T follicular helper cell (primary cell): ENCODE measurements around the gene ZNF599.
A peak's percentile ranks its signal among the peaks of the same experiment; 100 is the strongest.
"Not testable (repeated sequence)": the region's sequence is repeated elsewhere in the genome, so short reads cannot be mapped to it uniquely, and the experiment has no call there.

ENCODE experiments used
- DNase-seq: peaks from one replicate; pipeline ENCODE4 v3.0.0-alpha.2; 2020; ENCODE audit warnings: low read depth
- total RNA-seq, 2 experiments: gene quantifications; one replicate each; lab custom pipeline; 2026; lab: John Stamatoyannopoulos, UW

The ZNF599 gene
- total RNA-seq, result 1.6 to 4.2 reads per million in 2 experiments

DNA sequence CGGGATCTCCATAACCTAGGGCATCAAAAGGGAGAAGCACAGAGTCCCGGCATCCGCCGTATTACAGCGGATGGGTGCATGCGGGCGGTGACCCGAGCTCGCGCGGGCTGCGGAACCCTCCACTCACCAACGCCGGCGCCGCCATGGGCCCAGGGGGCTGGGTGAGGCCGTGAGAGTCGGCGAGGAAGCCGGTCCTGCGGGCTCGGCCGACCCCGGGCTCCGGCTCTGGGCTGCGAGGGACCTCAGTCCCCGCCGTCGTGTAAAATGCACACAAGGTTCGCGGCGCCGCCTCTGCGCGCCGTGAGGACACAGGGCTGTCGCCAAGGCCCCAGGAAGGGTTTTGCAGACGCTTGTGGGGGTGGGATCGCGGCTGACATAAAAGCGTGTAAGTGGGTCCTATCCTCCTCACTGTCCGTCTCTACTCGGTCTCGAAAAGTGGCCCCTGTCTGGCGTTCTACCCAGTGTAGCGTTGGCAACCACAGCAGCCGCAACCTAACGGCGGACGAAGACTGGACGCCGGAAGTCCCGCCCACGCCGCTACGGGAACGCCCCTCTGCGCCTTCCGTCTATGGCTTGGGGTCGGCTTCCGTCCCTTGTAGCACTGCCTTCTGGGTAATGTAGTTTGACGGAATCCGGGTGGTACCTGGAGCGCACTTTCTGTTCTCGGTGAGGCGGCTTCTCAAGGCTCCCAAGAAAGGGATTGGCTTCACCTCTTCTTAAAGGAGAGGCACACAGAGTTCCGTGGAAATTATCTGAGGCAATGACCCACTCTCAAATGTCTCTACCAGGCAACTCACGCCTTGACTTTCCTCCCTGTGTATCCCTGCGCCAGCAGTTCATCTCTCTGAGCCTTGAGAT is at the start of gene ZNF599:
TSS of gene ZNF599 (minus strand) at position 519 of the 858 bp plus-strand sequence. CDS start at position 145, 374 bp downstream.
- DNase-seq, result peak; percentile 79

GRCh38 chr19:34818270-34818669 is 45.3 kb upstream of the ZNF599 start:
- no peak for DNase-seq

DNA sequence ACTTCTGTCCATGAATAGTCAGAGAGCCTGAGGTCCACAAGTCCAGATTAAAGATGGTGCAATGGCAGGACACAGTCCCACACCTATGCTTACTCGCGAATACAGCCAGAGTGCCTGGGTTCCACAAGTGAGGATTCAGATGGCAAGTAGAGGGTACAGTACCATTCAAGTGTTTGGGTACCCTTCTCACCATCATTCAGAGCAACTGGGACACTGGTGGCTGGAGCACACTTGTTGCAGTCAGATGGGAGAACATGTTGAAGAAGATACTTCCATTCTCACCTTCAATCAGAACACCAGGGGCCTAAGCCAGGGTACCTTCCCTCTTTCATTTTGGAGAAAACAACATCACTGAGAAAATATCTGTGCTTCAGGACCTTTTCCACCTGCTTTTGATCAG is 43.7 kb upstream of the ZNF599 start:
- no peak for DNase-seq

DNA sequence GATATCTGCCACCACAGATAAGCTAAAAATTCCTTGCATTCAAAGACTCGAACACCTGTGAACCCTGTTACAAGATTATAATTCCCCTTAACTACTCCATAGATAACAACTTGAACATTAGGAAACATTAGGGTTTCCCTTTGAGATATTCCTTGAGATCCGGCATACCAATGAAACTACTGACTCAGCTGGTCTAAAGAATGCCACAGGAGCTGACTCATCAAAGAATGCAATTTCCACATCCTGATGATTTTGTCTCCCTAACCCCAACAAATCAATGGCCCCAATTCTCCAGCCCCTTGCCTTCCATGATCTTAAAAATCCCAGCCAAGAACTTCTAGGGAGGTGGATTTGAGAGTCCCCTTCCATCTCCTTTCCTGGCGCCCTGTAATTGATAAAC is 35.6 kb upstream of the ZNF599 start:
- no peak for DNase-seq

GRCh38 chr19:34806976-34807860 is 34.2 kb upstream of the ZNF599 start:
- no peak for DNase-seq

DNA sequence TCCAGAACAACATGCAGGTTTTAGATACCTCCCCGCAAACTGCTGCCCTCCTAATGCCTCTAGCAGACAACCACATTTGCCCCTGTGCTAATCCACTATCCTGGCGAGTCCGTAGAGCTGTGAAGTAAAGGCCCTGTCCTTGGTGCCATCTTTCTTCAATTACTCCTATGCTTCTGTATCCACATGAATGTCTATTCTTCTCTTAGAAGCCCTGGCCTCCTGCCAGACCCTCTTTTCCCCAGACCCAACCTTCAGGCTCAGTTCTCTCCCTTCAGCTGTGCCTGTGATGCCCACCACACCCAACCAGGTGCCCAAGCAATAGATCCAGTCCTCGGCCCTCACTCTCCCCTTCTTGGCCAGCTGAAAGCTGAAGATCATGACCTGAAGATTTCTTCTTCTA is 31.1 kb upstream of the ZNF599 start:
- DNase-seq, result no peak

GRCh38 chr19:34796953-34797352 is 23.9 kb upstream of the ZNF599 start:
- DNase-seq, result not testable (repeated sequence)

GRCh38 chr19:34794066-34794960 is 21.3 kb upstream of the ZNF599 start:
- no peak for DNase-seq

DNA sequence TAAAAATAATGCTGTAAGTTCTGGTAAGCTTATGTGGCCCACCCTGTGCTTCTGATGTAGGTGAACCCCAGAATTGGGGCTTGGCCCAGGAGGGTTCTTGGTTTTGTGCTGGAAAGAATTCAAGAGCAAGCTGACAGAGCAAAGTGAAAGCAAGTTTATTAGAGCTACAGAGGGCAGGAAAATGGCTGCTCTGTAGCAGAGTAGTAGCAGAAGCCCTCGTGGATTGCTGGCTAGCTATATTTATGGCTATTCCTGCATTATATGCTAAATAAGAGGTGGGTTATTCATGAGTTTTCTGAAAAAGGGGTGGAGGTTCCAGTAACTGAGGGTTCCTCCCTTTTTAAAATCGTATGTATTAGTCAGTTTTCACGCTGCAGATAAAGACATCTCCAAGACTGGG is 20.6 kb upstream of the ZNF599 start:
- no peak for DNase-seq

DNA sequence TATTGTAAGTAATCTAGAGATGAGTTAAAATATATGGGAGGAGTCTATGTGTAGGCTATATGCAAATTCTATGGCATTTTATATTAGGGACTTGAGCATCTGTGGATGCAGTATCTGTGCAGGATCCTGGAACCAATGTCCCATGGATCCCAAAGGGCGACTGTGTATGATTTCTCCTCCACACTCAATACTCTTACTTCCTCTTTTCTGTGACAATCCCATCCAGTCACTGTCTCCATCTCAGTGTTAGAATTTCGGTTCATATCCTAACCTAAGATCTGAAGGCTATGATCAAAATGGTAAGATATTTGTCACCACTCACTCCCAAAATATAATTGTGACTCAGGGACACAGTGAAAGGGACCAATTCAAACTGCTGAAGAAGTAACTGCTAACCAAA is 15.1 kb upstream of the ZNF599 start:
- DNase-seq, result no peak

GRCh38 chr19:34787059-34787824 is 14.2 kb upstream of the ZNF599 start:
- no peak for DNase-seq

GRCh38 chr19:34786236-34786635 is 13.2 kb upstream of the ZNF599 start:
- DNase-seq, result no peak

- no peak for DNase-seq
Measured at GRCh38 chr19:34779652-34780051, 6.6 kb upstream of the ZNF599 start.

GRCh38 chr19:34778342-34778741 is 5.3 kb upstream of the ZNF599 start:
- no peak for DNase-seq

GRCh38 chr19:34774857-34775256 is 1.8 kb upstream of the ZNF599 start:
- DNase-seq, result no peak

- DNase-seq, result no peak
Measured at GRCh38 chr19:34773555-34773864, 495 bp upstream of the ZNF599 start.

GRCh38 chr19:34767951-34768350 is 5.1 kb downstream of the ZNF599 start:
- no peak for DNase-seq

GRCh38 chr19:34766386-34766785 is 6.6 kb downstream of the ZNF599 start:
- DNase-seq, result no peak

DNA sequence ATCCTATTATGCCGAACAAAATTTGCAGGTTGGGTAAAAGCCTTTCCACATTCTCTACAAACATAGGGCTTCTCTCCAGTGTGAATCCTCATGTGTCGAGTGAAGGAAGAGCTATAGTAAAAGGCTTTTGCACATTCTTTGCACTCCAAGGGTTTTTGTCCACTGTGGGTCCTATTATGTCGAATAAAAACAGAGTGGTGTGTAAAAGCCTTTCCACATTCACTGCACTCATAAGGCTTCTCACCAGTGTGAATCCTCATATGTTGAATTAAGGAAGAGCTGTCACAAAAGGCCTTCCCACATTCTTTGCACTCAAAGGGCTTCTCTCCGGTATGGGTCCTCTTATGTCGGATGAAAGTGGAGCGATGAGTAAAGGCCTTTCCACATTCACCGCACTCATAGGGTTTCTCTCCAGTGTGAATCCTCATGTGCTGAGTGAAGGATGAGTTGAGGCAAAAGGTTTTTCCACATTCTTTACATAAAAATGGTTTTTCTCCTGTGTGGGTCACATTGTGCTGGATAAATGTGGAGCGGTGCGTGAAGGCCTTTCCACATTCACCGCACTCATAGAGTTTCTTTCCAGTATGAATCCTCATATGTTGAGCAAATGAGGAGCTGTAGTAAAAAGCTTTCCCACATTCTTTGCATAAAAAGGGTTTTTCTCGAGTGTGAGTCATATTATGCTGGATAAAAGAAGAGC is 13.6 kb downstream of the ZNF599 start:
- DNase-seq, result no peak

DNA sequence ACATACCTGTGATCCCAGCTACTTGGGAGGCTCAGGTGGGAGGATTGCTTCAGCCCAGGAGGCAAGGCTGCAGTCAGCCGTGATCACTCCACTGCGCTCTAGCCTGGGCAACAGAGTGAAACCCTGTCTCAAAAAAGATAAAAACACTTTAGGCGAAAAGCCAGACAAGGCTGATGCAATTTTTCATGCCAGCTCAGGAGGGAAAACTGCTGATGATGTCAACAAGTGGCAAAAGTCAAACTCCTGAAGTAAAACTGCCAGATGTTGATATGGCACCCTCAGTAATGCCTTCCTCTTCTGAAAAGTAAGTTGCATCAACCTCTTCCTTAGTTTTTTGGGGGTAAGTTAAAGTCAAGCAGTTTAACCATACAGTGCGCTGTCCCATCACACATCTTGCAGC is 15.6 kb downstream of the ZNF599 start:
- DNase-seq, result no peak
